SH-SY5Y (cell line): Measurements from ENCODE around the gene PDLIM5.

Experiments
- GATA2 ChIP-seq: IDR thresholded peaks from 2 replicates; pipeline ENCODE4 v1.6.1; 2011; ENCODE audit warnings: mild to moderate bottlenecking, low read depth, low read length
- GATA3 ChIP-seq: IDR thresholded peaks from 2 replicates; pipeline ENCODE4 v1.6.1; 2011; ENCODE audit warnings: low read depth, mild to moderate bottlenecking, low read length, moderate library complexity

PDLIM5 gene

DNA sequence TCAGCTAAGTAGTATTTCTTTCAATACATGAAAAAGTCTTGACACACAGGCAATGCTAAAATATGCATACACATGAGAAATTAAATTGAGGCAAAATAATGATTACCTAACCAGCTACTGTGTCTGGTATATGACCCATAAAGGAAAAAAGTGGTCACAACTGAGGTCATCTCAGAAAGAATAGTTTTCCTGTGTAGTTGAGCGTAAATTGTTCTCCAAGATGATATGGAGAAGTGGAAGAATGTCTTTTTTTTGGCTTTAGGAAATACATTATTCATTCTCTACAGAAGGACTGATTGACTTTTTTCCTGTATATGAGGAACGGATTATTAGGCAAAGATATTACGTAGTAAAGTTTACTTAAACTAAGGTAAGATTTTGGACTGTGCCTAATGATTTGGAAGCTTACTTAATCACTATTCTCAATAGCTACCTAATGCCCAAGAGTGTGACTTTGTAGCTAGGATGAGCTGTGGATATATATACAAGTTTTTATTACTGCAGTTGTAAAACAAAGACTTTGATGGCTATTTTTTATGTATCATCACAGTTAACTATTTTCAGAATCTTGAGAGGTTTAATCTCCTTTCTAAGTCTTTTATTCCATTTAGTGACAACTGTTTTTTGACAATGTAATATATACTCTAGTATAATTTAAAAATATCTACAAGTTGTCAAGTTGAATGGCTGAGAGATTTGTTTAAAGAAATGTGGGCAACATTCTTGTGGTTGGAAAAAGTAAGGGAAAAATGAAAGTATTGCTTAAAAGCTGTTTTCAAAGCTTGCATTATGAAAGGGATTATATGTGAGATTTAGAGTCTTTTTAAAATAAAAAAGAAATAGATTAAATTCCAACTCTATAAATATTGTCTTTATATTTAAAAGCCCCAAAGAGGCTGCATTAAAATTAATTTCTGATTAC is 100.2 kb downstream of the PDLIM5 start:
- TF ChIP-seq GATA3 (no peak), GATA2 (no peak)

DNA sequence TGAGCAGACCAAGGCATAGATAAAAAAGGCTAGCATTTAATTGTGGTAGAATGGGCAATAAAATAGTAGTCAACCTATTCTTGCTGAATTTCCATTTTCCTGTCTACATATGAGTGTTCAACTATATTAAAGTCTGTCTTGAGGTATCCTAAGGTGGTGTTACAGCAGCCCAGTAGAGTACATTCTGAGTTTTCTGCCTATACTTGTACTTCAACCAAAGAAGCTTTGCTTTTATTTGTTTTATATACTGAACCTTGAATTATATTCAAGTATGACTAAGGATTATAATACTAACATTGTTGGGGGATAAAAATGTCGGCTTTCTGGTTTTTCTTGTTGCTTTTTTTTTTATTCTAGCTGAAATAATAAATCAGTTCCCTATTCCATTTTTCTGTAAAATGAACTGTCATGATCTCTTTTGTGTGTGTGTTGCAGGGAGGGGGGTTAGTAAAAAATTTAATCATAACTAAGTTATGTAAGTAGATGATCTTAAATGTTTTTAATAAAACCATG is 106.7 kb downstream of the PDLIM5 start:
- no peak for TF ChIP-seq GATA3
- TF ChIP-seq GATA2: no peak

DNA sequence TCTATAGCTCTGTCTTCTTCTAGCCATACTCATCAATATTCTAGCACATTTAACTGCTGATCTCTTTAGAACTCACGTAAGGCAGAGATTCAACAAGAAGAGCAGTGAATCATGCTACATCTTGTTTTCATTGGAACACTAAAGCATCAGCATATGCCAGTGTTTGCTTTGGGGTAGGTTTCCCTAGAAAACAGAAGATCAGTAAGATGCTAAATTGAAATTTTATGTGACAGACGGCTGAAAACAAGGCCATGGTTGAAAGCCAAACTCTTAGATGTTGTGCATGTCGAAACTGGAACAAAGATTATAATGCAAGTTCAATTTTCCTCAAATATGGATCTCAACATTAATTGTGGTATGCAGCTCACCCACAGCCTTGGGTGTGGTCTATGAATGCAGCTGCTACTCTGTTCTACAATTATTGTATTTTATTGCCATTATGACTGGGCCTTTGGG is 107.6 kb downstream of the PDLIM5 start:
- no peak for TF ChIP-seq GATA2
- TF ChIP-seq GATA3: no peak

DNA sequence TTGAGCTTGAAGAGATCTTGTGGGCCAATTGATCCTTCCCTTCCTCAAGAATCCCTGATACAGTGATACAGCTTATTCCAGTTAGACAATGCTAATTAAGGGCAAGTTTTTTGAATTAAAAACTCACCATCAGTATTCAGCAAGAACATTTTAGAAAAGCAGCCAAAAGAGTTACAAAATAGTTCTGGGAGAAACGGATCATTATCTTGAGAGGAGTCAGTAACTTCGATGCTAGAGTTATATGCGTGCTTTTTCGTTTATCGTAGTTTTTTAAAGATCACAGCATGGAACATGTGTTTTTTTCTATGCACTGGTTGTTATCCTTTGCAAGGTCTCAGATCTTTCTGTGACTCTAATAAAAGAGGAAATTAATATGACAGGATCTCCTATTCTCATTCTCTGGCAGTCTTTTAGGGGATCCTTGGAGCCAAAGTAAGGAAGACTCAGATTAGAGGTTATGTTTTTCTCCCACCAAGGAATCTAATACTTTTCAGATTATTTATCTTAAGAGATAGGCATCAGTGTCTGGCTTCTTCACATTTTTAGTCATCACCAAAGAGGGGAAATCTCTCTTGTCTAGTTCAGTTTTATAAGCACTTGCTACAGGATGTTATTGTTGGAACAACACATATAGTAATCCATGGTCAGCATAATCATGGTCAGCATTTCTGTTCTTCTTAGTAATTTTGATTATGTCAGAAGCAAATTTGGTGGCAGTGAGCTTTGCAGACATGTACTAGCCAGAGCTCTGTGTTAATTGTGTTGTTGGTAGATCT is 109.7 kb downstream of the PDLIM5 start:
- no peak for TF ChIP-seq GATA2
- TF ChIP-seq GATA3: no peak

DNA sequence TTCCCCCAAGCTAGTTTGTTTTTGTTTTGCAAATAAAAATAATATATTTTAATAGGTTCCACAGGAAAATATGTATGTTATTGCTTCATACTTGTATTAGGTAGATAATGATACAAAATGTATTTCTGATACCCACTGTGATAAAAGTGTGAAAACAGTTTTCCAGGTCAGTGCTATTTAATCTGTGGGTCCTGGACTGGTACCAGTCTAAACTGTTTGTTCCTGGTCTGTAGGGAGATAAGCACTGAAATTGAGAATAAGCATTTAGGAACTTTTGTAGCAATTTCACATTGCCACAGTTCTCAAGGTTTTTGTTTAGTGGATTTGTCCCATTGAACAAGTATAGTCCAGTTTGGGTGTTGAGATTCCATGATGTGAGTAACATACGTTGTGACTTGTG is 110.5 kb downstream of the PDLIM5 start:
- TF ChIP-seq GATA3 (no peak), GATA2 (no peak)

DNA sequence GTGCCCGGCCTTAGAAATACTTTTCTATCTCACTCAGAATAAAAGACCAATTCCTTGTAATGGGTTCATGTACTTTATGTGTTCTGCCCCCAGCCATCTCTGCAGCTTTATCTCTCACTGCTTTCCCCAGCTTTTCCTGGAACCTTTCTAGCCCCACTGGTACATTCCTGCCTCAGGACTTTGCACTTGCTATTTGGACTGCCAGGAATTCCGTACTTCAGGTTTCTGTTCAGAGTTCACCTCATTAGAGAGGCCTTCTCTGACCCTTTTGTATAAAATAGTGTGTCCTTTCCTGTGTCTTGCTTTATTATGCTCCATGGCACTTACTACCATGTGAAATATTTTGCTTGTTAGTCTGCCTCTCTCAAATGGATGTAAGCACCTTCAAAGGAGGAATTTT is 112.5 kb downstream of the PDLIM5 start:
- TF ChIP-seq GATA3: no peak
- no peak for TF ChIP-seq GATA2

DNA sequence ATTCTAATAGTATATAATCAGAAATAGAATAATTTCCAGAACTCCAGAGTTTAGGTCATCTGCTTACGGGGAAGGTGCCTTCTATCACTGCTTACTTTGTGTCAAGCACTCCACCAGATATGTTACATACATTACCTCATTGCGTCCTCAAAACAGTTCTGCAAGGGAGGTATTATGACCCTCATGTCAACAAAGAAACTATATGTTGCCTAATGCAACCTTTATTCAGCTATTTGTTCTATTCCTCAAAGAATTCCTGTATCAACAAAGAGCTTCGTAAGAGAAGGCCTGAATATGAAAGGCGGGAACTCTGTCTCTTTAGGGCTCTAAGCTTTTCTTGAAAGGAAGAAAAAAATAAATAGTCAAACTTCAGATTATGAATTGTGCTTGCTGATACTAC is 114.7 kb downstream of the PDLIM5 start:
- TF ChIP-seq GATA2 (no peak), GATA3 (no peak)

DNA sequence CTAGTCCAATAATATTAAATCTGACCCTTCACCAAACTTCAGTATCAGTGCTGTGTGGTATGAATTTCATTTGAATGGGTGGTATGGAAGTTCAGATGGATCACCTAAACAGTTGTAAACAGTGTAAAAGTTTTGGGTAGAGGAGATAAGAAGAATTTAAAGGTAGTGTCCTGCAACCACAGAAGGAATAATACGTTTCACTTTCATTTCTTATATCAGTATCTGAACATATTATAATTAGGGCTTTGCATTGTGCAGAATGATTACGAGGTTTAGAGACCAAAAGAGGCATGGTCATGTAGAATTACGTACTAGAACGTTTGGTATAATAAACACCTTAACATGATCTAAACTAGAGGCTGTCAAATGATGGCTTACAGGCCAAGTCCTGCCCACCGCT is 116.1 kb downstream of the PDLIM5 start:
- TF ChIP-seq GATA2 (no peak), GATA3 (no peak)

DNA sequence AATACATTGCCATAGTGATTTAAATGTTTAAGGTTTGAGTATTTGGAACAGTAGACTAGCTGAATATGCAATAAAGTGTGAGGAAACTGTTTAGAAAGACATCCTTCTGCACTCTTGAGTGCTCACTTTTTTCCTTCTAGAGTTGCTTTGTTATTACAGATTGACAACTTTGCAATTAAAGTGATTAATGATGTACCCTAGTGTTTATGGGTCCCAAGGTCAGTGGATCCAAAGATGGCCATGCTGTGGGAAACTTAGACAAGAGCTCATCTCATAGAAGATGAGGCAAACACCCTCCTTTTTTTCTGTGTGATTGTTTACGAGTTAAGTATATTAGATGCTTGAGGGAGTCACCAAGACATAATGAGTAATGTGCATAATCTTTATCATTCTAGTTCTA is 118.8 kb downstream of the PDLIM5 start:
- TF ChIP-seq GATA2 (no peak), GATA3 (no peak)

DNA sequence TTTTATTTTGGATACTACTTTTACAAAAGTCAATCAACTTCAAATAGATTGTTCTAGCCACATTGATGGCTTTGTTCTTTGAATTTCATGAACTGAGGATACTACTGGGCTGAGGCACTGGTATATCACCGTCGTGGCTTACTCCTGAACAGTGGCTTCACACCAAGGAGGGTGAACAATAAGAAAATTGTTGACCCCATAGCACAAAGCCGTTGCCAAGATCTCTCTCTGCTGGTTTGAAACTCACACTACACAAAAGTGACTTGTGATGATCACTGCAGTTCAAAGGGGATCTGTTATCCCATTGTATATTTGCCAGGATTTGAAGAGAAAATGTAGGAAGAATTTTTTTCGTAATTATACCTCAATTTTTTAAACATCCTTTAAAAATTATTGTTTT is 119.6 kb downstream of the PDLIM5 start:
- TF ChIP-seq GATA3 (no peak), GATA2 (no peak)

DNA sequence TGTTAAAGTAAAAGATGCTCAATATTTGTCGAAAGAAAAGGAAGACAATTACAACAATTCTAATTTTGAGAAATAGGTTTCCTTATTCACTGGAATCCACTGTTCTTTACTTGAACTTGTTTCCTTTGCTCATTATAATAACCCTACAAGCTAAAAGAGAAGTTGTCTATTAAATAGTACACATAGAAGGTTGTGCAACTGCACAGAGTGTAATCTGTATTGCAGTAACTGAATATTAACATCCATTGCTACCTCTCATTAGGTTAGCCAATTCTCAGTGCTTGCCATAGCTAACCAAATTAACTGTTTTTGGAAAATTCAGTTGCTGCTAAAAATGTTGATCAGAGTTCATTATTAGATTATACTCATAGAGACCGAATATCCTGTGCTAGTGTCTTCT is 120.0 kb downstream of the PDLIM5 start:
- no peak for TF ChIP-seq GATA2
- no peak for TF ChIP-seq GATA3

DNA sequence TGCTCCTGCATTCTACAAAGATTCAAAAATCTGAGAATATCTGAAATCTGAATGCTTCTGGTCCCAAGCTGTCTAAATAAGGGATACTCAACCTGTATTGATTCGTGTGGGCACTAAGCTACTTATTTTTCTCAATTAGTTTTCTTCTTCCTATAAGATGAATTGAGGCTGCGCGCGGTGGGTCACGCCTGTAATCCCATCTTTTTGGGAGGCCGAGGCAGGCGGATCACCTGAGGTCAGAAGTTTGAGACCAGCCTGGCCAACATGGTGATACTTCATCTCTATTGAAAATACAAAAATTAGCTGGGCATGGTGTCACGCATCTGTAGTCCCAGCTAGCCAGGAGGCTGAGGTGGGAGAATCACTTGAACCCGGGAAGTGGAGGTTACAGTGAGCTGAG is 122.3 kb downstream of the PDLIM5 start:
- TF ChIP-seq GATA2 (no peak), GATA3 (no peak)

DNA sequence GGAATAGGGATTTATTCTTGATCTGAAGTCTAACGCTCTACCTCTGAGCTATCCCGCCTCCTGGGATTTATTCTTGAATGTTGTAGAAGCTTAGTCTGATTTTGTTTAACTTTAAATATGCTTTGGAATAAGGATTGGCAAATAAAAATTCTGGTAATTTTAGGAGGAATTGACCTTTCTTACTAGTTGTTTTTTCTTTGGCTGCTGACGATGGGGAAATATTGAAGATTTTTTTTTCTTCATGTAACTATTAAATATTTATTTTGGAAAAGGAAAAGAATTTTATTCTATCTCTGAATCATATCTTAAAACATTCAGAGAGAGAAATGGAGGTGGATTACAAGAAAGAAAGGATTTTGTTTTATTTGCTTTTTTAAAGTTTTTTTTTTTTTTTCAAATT is 122.9 kb downstream of the PDLIM5 start:
- TF ChIP-seq GATA2 (no peak), GATA3 (no peak)

DNA sequence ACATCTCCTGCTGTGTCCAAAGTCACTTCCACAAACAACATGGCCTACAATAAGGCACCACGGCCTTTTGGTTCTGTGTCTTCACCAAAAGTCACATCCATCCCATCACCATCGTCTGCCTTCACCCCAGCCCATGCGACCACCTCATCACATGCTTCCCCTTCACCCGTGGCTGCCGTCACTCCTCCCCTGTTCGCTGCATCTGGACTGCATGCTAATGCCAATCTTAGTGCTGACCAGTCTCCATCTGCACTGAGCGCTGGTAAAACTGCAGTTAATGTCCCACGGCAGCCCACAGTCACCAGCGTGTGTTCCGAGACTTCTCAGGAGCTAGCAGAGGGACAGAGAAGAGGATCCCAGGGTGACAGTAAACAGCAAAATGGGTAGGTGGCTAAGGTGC is 123.9 kb downstream of the PDLIM5 start:
- TF ChIP-seq GATA2 (no peak), GATA3 (no peak)

DNA sequence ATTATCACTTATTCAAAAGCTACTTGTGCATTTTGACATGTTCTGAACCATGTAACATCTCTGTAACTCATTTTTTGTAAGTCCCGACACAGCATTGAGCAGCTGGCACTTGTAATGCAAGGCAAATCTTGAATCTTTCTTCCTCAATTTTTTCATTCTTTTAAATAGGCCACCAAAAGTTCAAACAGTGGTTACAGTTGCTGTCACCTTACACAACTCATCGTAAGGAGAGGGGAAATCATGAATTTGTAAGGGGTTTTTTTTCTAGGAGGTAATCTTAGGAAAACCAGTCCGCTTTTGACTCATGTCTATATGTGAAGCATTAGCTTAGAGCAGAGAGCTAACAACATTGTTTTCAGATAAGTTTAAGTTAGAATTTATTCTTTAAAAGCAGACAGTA is 124.5 kb downstream of the PDLIM5 start:
- TF ChIP-seq GATA3: no peak
- no peak for TF ChIP-seq GATA2

DNA sequence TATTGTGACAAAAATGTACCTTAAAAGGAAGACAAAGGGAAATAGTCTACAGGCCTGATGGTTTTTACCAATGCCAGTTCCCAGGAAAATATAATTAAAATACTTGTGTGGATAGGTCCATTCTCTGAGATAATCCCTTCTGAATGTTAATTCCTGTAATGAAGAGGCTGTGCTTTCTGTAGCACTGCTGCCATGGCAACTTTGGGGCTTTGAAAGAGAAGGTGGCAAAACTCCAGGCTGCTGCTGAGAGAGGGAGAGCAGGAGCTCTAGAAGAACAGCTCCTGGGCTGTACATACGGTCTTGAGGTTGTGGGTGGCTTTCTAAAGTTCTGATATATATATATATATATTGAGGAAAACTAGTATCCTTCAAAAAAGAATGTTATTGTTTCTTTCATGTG is 125.4 kb downstream of the PDLIM5 start:
- TF ChIP-seq GATA2 (no peak), GATA3 (no peak)
